ENCODE measurements around the gene DOK3. TPM values are rescaled to one million over a fixed set of nuclear protein-coding genes. Genes with fewer than 3 reads are reported as not detected.
A peak's percentile ranks its signal among the peaks of the same experiment; 100 is the strongest.

The DOK3 gene
- polyA plus RNA-seq, 1 donor (not counting 4 experiments of a cell fraction or from before 2014, with no cell fraction given), result 1.7 TPM

DNA sequence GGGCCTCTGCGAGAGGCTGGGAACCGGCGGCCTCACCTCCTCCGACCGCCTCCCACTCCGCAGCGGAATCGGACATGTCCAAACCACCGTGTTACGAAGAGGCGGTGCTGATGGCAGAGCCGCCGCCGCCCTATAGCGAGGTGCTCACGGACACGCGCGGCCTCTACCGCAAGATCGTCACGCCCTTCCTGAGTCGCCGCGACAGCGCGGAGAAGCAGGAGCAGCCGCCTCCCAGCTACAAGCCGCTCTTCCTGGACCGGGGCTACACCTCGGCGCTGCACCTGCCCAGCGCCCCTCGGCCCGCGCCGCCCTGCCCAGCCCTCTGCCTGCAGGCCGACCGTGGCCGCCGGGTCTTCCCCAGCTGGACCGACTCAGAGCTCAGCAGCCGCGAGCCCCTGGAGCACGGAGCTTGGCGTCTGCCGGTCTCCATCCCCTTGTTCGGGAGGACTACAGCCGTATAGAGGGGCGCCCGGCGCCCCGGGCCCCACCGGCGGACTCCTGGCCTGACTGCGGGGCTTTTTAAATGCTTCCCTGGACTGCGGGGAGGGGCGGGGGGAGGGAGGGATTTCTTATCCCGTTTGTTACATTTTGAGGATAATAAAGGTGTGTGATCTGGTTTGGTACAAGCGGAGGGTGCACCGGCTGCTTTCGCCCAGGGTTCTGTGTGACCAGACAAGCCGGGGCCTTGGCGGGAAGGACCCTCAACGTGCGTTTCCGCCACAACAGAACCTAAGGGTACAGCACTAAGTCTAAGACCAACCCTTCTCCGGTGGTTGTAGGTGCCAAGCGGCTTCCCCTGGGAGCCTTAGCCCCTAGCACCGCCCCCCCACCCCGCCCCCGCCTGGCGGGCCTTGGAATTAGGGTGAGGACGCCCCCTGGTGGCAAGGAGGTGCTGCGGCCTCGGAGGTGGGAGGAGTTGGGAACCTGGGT lies 53.7 kb downstream of the DOK3 start:
- H3K4me2 ChIP-seq (ENCODE audit: control insufficient read depth, extremely low read depth, insufficient read depth, low read depth, low read length), result peak overlapping the region; percentile 85
- H3K27me3 ChIP-seq (ENCODE audit: control insufficient read depth, extremely low read depth, insufficient read depth, low read length), result no peaks in the 10 kb centered on the region
- DNase-seq (ENCODE audit: low read depth, low spot score), result no peak
- peaks cover 13 to 15% of the 10 kb centered on the region in 2 experiments for H3K36me3 ChIP-seq (ENCODE audit: control insufficient read depth in 2 of 2, extremely low read depth in 1 of 2, insufficient read depth in 2 of 2, low read length in 2 of 2)
- peak; percentile 73 for FAIRE-seq
- H3K9ac ChIP-seq (ENCODE audit: control insufficient read depth, extremely low read depth, insufficient read depth, low read length), result no peak overlapping the region
- H3K4me3 ChIP-seq (ENCODE audit: control insufficient read depth in 2 of 3, extremely low read depth in 1 of 3, insufficient read depth in 2 of 3, low read depth in 1 of 3, low read length in 3 of 3), result peak overlapping the region; percentile 30 to 62 (median 57)
- no peaks in the 10 kb centered on the region for H3K79me2 ChIP-seq (ENCODE audit: control insufficient read depth, insufficient read depth, low read length)
- H3K27ac ChIP-seq (ENCODE audit: control insufficient read depth, insufficient read depth, low read length), result no peak overlapping the region
- H4K20me1 ChIP-seq (ENCODE audit: control insufficient read depth, extremely low read depth, insufficient read depth, low read length), result peaks cover 5% of the 10 kb centered on the region
- TF ChIP-seq EZH2 (IDR thresholded peaks at IDR 0.05; ENCODE audit: low read length), result no peak
- TF ChIP-seq, protein P1, sequence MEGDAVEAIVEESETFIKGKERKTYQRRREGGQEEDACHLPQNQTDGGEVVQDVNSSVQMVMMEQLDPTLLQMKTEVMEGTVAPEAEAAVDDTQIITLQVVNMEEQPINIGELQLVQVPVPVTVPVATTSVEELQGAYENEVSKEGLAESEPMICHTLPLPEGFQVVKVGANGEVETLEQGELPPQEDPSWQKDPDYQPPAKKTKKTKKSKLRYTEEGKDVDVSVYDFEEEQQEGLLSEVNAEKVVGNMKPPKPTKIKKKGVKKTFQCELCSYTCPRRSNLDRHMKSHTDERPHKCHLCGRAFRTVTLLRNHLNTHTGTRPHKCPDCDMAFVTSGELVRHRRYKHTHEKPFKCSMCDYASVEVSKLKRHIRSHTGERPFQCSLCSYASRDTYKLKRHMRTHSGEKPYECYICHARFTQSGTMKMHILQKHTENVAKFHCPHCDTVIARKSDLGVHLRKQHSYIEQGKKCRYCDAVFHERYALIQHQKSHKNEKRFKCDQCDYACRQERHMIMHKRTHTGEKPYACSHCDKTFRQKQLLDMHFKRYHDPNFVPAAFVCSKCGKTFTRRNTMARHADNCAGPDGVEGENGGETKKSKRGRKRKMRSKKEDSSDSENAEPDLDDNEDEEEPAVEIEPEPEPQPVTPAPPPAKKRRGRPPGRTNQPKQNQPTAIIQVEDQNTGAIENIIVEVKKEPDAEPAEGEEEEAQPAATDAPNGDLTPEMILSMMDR (optimal IDR thresholded peaks at IDR 0.05 in 1 of 3, IDR thresholded peaks at IDR 0.05 in 1 of 3, conservative IDR thresholded peaks at IDR 0.05 in 1 of 3; ENCODE audit: extremely low read depth in 1 of 3, insufficient read depth in 2 of 3, low read length in 3 of 3), result peak in 2 of 3 experiments; percentile 65 to 96
- no peak overlapping the region for H2AFZ ChIP-seq (ENCODE audit: control insufficient read depth, low read length)
- H3K9me1 ChIP-seq (ENCODE audit: control insufficient read depth, extremely low read depth, insufficient read depth, low read length), result no peaks in the 10 kb centered on the region
- peaks cover 15% of the 10 kb centered on the region for H3K4me1 ChIP-seq (ENCODE audit: control insufficient read depth, extremely low read depth, insufficient read depth, low read length)
- dilution Hi-C loops (cut with MboI; ENCODE audit: extremely low pct_ligation_motif_present, low sequenced_read_pairs), result no loop called here
- H3K9me3 ChIP-seq (ENCODE audit: control insufficient read depth, low read depth, low read length), result no peaks in the 10 kb centered on the region

DNA sequence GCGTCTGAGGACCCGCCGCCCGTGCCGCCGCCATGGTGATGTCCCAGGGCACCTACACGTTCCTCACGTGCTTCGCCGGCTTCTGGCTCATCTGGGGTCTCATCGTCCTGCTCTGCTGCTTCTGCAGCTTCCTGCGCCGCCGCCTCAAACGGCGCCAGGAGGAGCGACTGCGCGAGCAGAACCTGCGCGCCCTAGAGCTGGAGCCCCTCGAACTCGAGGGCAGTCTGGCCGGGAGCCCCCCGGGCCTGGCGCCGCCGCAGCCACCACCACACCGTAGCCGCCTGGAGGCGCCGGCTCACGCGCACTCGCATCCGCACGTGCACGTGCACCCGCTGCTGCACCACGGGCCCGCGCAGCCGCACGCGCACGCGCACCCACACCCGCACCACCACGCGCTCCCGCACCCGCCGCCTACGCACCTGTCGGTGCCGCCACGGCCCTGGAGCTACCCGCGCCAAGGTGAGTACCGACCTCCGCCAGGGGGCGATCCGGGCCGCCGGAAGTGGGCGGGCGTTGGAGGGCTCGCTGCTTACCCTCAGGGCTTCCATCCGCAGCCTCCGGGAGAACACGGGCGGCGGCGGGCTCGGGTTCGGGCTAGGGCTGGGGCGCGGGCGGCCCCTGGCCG lies 54.5 kb downstream of the DOK3 start:
- H3K9ac ChIP-seq (ENCODE audit: control insufficient read depth, extremely low read depth, insufficient read depth, low read length), result peak overlapping the region; percentile 66
- dilution Hi-C loops (cut with MboI; ENCODE audit: extremely low pct_ligation_motif_present, low sequenced_read_pairs), result no loop called here
- peaks cover 13 to 15% of the 10 kb centered on the region in 2 experiments for H3K36me3 ChIP-seq (ENCODE audit: control insufficient read depth in 2 of 2, extremely low read depth in 1 of 2, insufficient read depth in 2 of 2, low read length in 2 of 2)
- FAIRE-seq (no peak), DNase-seq (ENCODE audit: low read depth, low spot score) (no peak)
- H3K9me1 ChIP-seq (ENCODE audit: control insufficient read depth, extremely low read depth, insufficient read depth, low read length), result no peaks in the 10 kb centered on the region
- peaks cover 15% of the 10 kb centered on the region for H3K4me1 ChIP-seq (ENCODE audit: control insufficient read depth, extremely low read depth, insufficient read depth, low read length)
- no peaks in the 10 kb centered on the region for H3K27me3 ChIP-seq (ENCODE audit: control insufficient read depth, extremely low read depth, insufficient read depth, low read length)
- peak overlapping the region; percentile 43 for H3K27ac ChIP-seq (ENCODE audit: control insufficient read depth, insufficient read depth, low read length)
- peak overlapping the region; percentile 30 to 62 (median 57) for H3K4me3 ChIP-seq (ENCODE audit: control insufficient read depth in 2 of 3, extremely low read depth in 1 of 3, insufficient read depth in 2 of 3, low read depth in 1 of 3, low read length in 3 of 3)
- peak overlapping the region; percentile 0 for H2AFZ ChIP-seq (ENCODE audit: control insufficient read depth, low read length)
- no peaks in the 10 kb centered on the region for H3K79me2 ChIP-seq (ENCODE audit: control insufficient read depth, insufficient read depth, low read length)
- H3K4me2 ChIP-seq (ENCODE audit: control insufficient read depth, extremely low read depth, insufficient read depth, low read depth, low read length), result peak overlapping the region; percentile 85
- H4K20me1 ChIP-seq (ENCODE audit: control insufficient read depth, extremely low read depth, insufficient read depth, low read length), result peaks cover 5% of the 10 kb centered on the region
- TF ChIP-seq, protein P1 (optimal IDR thresholded peaks at IDR 0.05 in 1 of 3, IDR thresholded peaks at IDR 0.05 in 1 of 3, conservative IDR thresholded peaks at IDR 0.05 in 1 of 3; ENCODE audit: extremely low read depth in 1 of 3, insufficient read depth in 2 of 3, low read length in 3 of 3), result peak in 2 of 3 experiments; percentile 50 to 65
- no peak for TF ChIP-seq EZH2 (IDR thresholded peaks at IDR 0.05; ENCODE audit: low read length)
- no peaks in the 10 kb centered on the region for H3K9me3 ChIP-seq (ENCODE audit: control insufficient read depth, low read depth, low read length)
